Neutrophil (primary cell): ENCODE results near the gene GCLC.

ENCODE experiments used
- H3K27ac ChIP-seq: fragments of 200-600 bp; sonication (generic); 2 replicates; pipeline ENCODE4 v1.5.1; 2016; ENCODE audit warnings: mild to moderate bottlenecking, moderate library complexity
- H3K27me3 ChIP-seq: fragments of 200-600 bp; sonication (generic); 2 replicates; pipeline ENCODE4 v1.6.0; 2016; ENCODE audit warnings: mild to moderate bottlenecking
- H3K36me3 ChIP-seq: fragments of 200-600 bp; sonication (generic); 2 replicates; pipeline ENCODE4 v1.5.1; 2017
- H3K4me1 ChIP-seq, 2 experiments: fragments of 200-600 bp in 1 of 2; sonication (generic) in 1 of 2; 1 replicate in 1 of 2; 2 replicates in 1 of 2; pipeline versions ENCODE4 v1.5.1 to v1.6.1; 2013 to 2016; ENCODE audit warnings: low read depth in 1 of 2, low read length in 1 of 2, mild to moderate bottlenecking in 1 of 2, moderate library complexity in 1 of 2; ENCODE audit not compliant: control insufficient read depth in 1 of 2, insufficient read depth in 1 of 2
- H3K4me3 ChIP-seq, 2 experiments: fragments of 200-600 bp in 1 of 2; sonication (generic) in 1 of 2; 1 replicate in 1 of 2; 2 replicates in 1 of 2; pipeline ENCODE4 v1.5.1; 2013 to 2016; ENCODE audit warnings: low read depth in 1 of 2, low read length in 1 of 2, mild to moderate bottlenecking in 1 of 2, moderate library complexity in 1 of 2
- H3K9me3 ChIP-seq: fragments of 200-600 bp; sonication (generic); 2 replicates; pipeline ENCODE4 v1.5.1; 2016
- TF ChIP-seq, protein P1 (sequence below): fragments of 200-600 bp; sonication (generic); IDR thresholded peaks from 2 replicates; pipeline ENCODE4 v1.5.1; 2016; ENCODE audit warnings: antibody characterized with exemption

GCLC gene

GRCh38 chr6:53455678-53456077 is 89.2 kb downstream of the GCLC start:
- TF ChIP-seq, protein P1, sequence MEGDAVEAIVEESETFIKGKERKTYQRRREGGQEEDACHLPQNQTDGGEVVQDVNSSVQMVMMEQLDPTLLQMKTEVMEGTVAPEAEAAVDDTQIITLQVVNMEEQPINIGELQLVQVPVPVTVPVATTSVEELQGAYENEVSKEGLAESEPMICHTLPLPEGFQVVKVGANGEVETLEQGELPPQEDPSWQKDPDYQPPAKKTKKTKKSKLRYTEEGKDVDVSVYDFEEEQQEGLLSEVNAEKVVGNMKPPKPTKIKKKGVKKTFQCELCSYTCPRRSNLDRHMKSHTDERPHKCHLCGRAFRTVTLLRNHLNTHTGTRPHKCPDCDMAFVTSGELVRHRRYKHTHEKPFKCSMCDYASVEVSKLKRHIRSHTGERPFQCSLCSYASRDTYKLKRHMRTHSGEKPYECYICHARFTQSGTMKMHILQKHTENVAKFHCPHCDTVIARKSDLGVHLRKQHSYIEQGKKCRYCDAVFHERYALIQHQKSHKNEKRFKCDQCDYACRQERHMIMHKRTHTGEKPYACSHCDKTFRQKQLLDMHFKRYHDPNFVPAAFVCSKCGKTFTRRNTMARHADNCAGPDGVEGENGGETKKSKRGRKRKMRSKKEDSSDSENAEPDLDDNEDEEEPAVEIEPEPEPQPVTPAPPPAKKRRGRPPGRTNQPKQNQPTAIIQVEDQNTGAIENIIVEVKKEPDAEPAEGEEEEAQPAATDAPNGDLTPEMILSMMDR = no peak
- H3K27me3 ChIP-seq = no peaks in the 10 kb centered on the region
- H3K4me1 ChIP-seq = peaks cover 26 to 34% of the 10 kb centered on the region in 2 experiments
- no peaks in the 10 kb centered on the region for H3K36me3 ChIP-seq
- no peak overlapping the region for H3K27ac ChIP-seq
- H3K9me3 ChIP-seq = no peaks in the 10 kb centered on the region
- no peak overlapping the region for H3K4me3 ChIP-seq

- Histone ChIP-seq H3K4me3 (no peak overlapping the region), H3K9me3 (no peaks in the 10 kb centered on the region), H3K36me3 (no peaks in the 10 kb centered on the region), H3K4me1 (peaks cover 4% of the 10 kb centered on the region in 2 experiments), H3K27me3 (no peaks in the 10 kb centered on the region), H3K27ac (no peak overlapping the region)
- TF ChIP-seq, protein P1 = no peak
Observed at GRCh38 chr6:53451165-53451564, 93.7 kb downstream of the GCLC start.

- TF ChIP-seq, protein P1 = no peak
- Histone ChIP-seq H3K36me3 (no peaks in the 10 kb centered on the region), H3K27me3 (no peaks in the 10 kb centered on the region), H3K9me3 (no peaks in the 10 kb centered on the region), H3K4me1 (peaks cover 10% of the 10 kb centered on the region in 2 experiments), H3K4me3 (no peak overlapping the region), H3K27ac (no peak overlapping the region)
Observed at GRCh38 chr6:53447865-53448264, 97.0 kb downstream of the GCLC start.
